Esophagus mucosa (tissue), 1 donor: Measurements from ENCODE around the gene PPP1R7. TPM values are rescaled to one million over a fixed set of nuclear protein-coding genes. Genes with fewer than 3 reads are reported as not detected.

Source experiments
- ATAC-seq: fragments of 200-7000 bp; cut with Tn5 transposase; one replicate; pipeline ENCODE4 v1.9.1; 2020
- total RNA-seq: library from RNA; stranded (reverse); gene quantifications from one replicate; pipeline ENCODE4 v1.2.4, GENCODE V29; 2023
- donor health status: DM: yes; HTN: yes; CAD: no.

Gene PPP1R7
- total RNA-seq, 1 donor from 2014 or later: 74.7 TPM

- no peak for ATAC-seq
Observed at GRCh38 chr2:241140445-241140840, 9.8 kb upstream of the PPP1R7 start.

GRCh38 chr2:241141214-241141770, 9.0 kb upstream of the PPP1R7 start:
- no peak for ATAC-seq

- ATAC-seq: no peak
Observed at GRCh38 chr2:241142063-241142462, 8.2 kb upstream of the PPP1R7 start.

GRCh38 chr2:241142593-241142992, 7.7 kb upstream of the PPP1R7 start:
- ATAC-seq: no peak

GRCh38 chr2:241146286-241146685, 4.0 kb upstream of the PPP1R7 start:
- ATAC-seq: no peak

- ATAC-seq: no peak
Observed at GRCh38 chr2:241147336-241147735, 2.9 kb upstream of the PPP1R7 start.

GRCh38 chr2:241148239-241148638, 2.0 kb upstream of the PPP1R7 start:
- no peak for ATAC-seq

GRCh38 chr2:241148891-241149674, 1.2 kb upstream of the PPP1R7 start, which contains the start of gene PASK:
Gene PASK (minus strand): TSS chr2:241149472. CDS start chr2:241143032, 6,440 bp downstream.
- peak; percentile 94 for ATAC-seq

- ATAC-seq: no peak
Observed at GRCh38 chr2:241149675-241149924, 667 bp upstream of the PPP1R7 start.

GRCh38 chr2:241150660-241151530, 628 bp downstream of the PPP1R7 start:
- ATAC-seq: peak; percentile 10

- ATAC-seq: no peak
Observed at GRCh38 chr2:241151934-241152660, 1.8 kb downstream of the PPP1R7 start.

GRCh38 chr2:241153616-241154015, 3.3 kb downstream of the PPP1R7 start:
- no peak for ATAC-seq

- no peak for ATAC-seq
Observed at GRCh38 chr2:241154915-241155314, 4.6 kb downstream of the PPP1R7 start.

- no peak for ATAC-seq
Observed at GRCh38 chr2:241155936-241156335, 5.7 kb downstream of the PPP1R7 start.

- ATAC-seq: no peak
Observed at GRCh38 chr2:241156971-241157441, 6.7 kb downstream of the PPP1R7 start.

GRCh38 chr2:241157841-241158545, 7.7 kb downstream of the PPP1R7 start:
- ATAC-seq: no peak

GRCh38 chr2:241158546-241158900, 8.3 kb downstream of the PPP1R7 start:
- no peak for ATAC-seq

- ATAC-seq: no peak
Observed at GRCh38 chr2:241159116-241159515, 8.8 kb downstream of the PPP1R7 start.

- no peak for ATAC-seq
Observed at GRCh38 chr2:241160318-241160717, 10.1 kb downstream of the PPP1R7 start.

GRCh38 chr2:241161646-241162281, 11.5 kb downstream of the PPP1R7 start:
- peak; percentile 46 for ATAC-seq

GRCh38 chr2:241163601-241164118, 13.4 kb downstream of the PPP1R7 start:
- ATAC-seq: no peak
